HFF-Myc (cell line): ENCODE results near the gene GBP6.
"Not testable (repeated sequence)": the region's sequence is repeated elsewhere in the genome, so short reads cannot be mapped to it uniquely, and the experiment has no call there.

Experiments used
- DNase-seq: peaks from one replicate; pipeline ENCODE4 v3.0.0-alpha.2; 2011; ENCODE audit warnings: low read depth; ENCODE audit errors: extremely low read depth
- H3K4me3 ChIP-seq: replicated peaks from 2 replicates; pipeline ENCODE4 v1.5.1; 2011; ENCODE audit warnings: low read depth, mild to moderate bottlenecking, control low read depth, low read length
- TF ChIP-seq, protein P1 (sequence below): IDR thresholded peaks from 2 replicates; pipeline ENCODE4 v1.5.1; 2012; ENCODE audit warnings: mild to moderate bottlenecking, low read depth, low read length, control low read depth; ENCODE audit errors: missing control alignments

The GBP6 gene

DNA sequence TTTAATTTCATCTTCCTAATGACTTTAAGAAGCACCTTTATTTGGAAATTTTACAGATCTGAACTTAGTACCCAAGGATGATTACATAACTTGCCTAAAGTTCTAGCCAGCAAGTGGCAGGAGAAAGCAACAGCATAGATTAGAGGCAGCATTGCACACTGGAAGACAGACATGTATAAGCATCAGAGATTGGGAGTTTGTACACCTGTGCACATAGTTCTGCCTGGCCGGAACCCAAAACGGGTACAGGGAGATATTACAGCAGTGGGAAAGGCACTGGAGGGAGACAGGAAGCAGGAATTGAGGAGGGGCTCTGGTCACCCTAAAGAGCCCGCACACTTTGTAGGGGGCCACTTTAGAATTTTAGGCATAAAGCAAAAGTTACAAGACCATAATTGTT, 19.3 kb downstream of the GBP6 start:
- TF ChIP-seq, protein P1, sequence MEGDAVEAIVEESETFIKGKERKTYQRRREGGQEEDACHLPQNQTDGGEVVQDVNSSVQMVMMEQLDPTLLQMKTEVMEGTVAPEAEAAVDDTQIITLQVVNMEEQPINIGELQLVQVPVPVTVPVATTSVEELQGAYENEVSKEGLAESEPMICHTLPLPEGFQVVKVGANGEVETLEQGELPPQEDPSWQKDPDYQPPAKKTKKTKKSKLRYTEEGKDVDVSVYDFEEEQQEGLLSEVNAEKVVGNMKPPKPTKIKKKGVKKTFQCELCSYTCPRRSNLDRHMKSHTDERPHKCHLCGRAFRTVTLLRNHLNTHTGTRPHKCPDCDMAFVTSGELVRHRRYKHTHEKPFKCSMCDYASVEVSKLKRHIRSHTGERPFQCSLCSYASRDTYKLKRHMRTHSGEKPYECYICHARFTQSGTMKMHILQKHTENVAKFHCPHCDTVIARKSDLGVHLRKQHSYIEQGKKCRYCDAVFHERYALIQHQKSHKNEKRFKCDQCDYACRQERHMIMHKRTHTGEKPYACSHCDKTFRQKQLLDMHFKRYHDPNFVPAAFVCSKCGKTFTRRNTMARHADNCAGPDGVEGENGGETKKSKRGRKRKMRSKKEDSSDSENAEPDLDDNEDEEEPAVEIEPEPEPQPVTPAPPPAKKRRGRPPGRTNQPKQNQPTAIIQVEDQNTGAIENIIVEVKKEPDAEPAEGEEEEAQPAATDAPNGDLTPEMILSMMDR, result no peak
- DNase-seq, result no peak
- no peak overlapping the region for H3K4me3 ChIP-seq

DNA sequence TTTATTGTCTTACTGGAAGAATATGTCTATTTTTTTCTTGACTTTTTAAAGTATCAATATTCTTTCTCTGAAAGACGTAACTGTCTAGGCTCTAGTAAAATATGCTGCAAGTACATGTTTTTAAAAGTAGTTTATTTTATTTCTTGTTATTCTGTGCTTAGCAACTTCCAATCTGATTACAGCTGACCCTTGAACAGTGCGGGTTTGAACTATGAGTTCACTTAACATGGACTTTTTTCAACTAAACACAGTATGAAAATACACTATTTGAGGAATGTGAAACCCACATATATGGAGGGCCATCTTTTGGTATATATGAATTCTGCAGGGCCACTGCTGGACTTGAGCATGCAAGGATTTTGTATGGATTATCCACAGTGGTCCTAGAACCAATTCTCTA, 26.8 kb downstream of the GBP6 start:
- no peak overlapping the region for H3K4me3 ChIP-seq
- TF ChIP-seq, protein P1, result no peak

GRCh38 chr1:89391686-89392085, 27.8 kb downstream of the GBP6 start:
- TF ChIP-seq, protein P1, result no peak
- H3K4me3 ChIP-seq, result no peak overlapping the region
- no peak for DNase-seq

More for the DNA sequence above, 26.8 kb downstream of the GBP6 start:
- DNase-seq, result no peak

GRCh38 chr1:89394851-89395250, 31.0 kb downstream of the GBP6 start:
- no peak for DNase-seq
- TF ChIP-seq, protein P1, result no peak

GRCh38 chr1:89396902-89397301, 33.0 kb downstream of the GBP6 start:
- no peak for DNase-seq
- TF ChIP-seq, protein P1, result no peak
- H3K4me3 ChIP-seq, result no peak overlapping the region

More at GRCh38 chr1:89394851-89395250, 31.0 kb downstream of the GBP6 start:
- no peak overlapping the region for H3K4me3 ChIP-seq

GRCh38 chr1:89405275-89405929, 41.5 kb downstream of the GBP6 start:
- TF ChIP-seq, protein P1, result no peak
- DNase-seq, result no peak
- H3K4me3 ChIP-seq, result no peak overlapping the region

- TF ChIP-seq, protein P1, result no peak
- no peak overlapping the region for H3K4me3 ChIP-seq
- no peak for DNase-seq
Observed at GRCh38 chr1:89407360-89407759, 43.5 kb downstream of the GBP6 start.

DNA sequence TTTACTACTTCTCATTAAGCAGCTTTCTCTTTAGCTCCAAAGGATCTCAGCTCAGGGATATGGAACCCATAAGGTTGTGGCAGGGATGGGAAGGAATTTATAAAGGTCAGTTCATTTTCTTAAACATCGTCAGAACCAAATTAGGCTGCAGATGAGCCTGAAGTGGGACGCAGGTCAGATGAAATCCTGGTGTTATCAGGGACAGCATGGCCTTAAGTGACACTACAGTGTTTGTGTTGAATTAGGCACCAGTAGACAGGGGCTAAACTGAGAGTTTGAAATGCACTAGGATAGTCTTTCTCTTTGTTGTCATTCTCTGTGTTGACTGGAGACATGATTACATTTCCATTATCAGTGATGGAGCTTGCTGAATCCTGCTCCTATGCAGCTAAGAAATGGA, 43.9 kb downstream of the GBP6 start:
- DNase-seq, H3K4me3 ChIP-seq: not testable (repeated sequence)
